GM06990 (cell line): ENCODE measurements around the gene SEMA4G.

Experiments used
- DNase-seq: peaks from one replicate; pipeline ENCODE4 v3.0.0-alpha.2; 2011; ENCODE audit not compliant: insufficient read length; ENCODE audit errors: extremely low read depth
- H3K27me3 ChIP-seq: replicated peaks from 2 replicates; pipeline ENCODE4 v1.6.0; 2011; ENCODE audit warnings: low read length; ENCODE audit not compliant: control insufficient read depth, insufficient read depth
- H3K36me3 ChIP-seq: 2 replicates; pipeline ENCODE4 v1.5.1; 2011; ENCODE audit warnings: low read length; ENCODE audit not compliant: control insufficient read depth, insufficient read depth
- H3K4me3 ChIP-seq: replicated peaks from 2 replicates; pipeline ENCODE4 v1.5.1; 2011; ENCODE audit warnings: low read depth, mild to moderate bottlenecking, control low read depth, low read length
- CTCF ChIP-seq: IDR thresholded peaks from 2 replicates; pipeline ENCODE4 v1.5.1; 2011; ENCODE audit warnings: low read length, control low read depth, mild to moderate bottlenecking, inconsistent platforms; ENCODE audit not compliant: insufficient read depth, poor library complexity, severe bottlenecking

Gene SEMA4G

GRCh38 chr10:101007915-101008822 lies 38.9 kb downstream of the SEMA4G start:
- no peak overlapping the region for H3K4me3 ChIP-seq
- TF ChIP-seq CTCF: no peak
- H3K27me3 ChIP-seq: no peaks in the 10 kb centered on the region
- peaks cover 4% of the 10 kb centered on the region for H3K36me3 ChIP-seq
- no peak for DNase-seq

GRCh38 chr10:101008823-101009423 lies 39.6 kb downstream of the SEMA4G start:
- DNase-seq: no peak
- H3K4me3 ChIP-seq: no peak overlapping the region
- no peaks in the 10 kb centered on the region for H3K27me3 ChIP-seq
- no peaks in the 10 kb centered on the region; the same call in none of the 2 replicates for H3K36me3 ChIP-seq
- TF ChIP-seq CTCF: no peak

GRCh38 chr10:101010329-101010728 lies 41.0 kb downstream of the SEMA4G start:
- Histone ChIP-seq H3K27me3 (no peaks in the 10 kb centered on the region), H3K36me3 (no peaks in the 10 kb centered on the region; the same call in none of the 2 replicates), H3K4me3 (no peak overlapping the region)
- no peak for TF ChIP-seq CTCF
- no peak for DNase-seq

- DNase-seq: no peak
- Histone ChIP-seq H3K27me3 (no peaks in the 10 kb centered on the region; the same call in none of the 2 replicates), H3K36me3 (no peaks in the 10 kb centered on the region; the same call in 1 of the 2 replicates), H3K4me3 (no peak overlapping the region)
- no peak for TF ChIP-seq CTCF
These were observed 42.5 kb downstream of the SEMA4G start for GRCh38 chr10:101011517-101012423.

- peak; percentile 87 for TF ChIP-seq CTCF
- no peaks in the 10 kb centered on the region for H3K36me3 ChIP-seq
- H3K27me3 ChIP-seq: no peaks in the 10 kb centered on the region; the same call in none of the 2 replicates
- DNase-seq: no peak
- no peak overlapping the region for H3K4me3 ChIP-seq
These were observed 43.4 kb downstream of the SEMA4G start for GRCh38 chr10:101012525-101013364.
